ENCODE results near the gene SCFD2. TPM values are rescaled to one million over a fixed set of nuclear protein-coding genes. Genes with fewer than 3 reads are reported as not detected.

SCFD2 gene
- total and polyA plus RNA-seq, 2 donors (not counting 3 experiments of a cell fraction or from before 2014, with no cell fraction given) = 12.3 to 22.8 TPM

GRCh38 chr4:52964561-52965101 is 401.2 kb downstream of the SCFD2 start:
- H3K9ac ChIP-seq (replicated peaks; ENCODE audit: extremely low read depth, insufficient read depth, low read length) = no peak overlapping the region
- no peaks in the 10 kb centered on the region for H3K36me3 ChIP-seq (ENCODE audit: control insufficient read depth in 2 of 2, extremely low read depth in 1 of 2, insufficient read depth in 2 of 2, low read length in 2 of 2)
- BruUV-seq (replicated peaks) = no TSS peak
- H3K9me3 ChIP-seq (replicated peaks; ENCODE audit: control insufficient read depth, insufficient read depth, low read length) = no peaks in the 10 kb centered on the region
- TF ChIP-seq FOS (IDR thresholded peaks at IDR 0.05; ENCODE audit: borderline replicate concordance, insufficient read depth, low read length) = no peak
- no peak for TF ChIP-seq POLR2AphosphoS5 (IDR thresholded peaks at IDR 0.05; ENCODE audit: insufficient read depth, low read depth, low read length)
- no peak for TF ChIP-seq POLR2A (IDR thresholded peaks at IDR 0.05; ENCODE audit: low read depth, low read length)
- no peak for TF ChIP-seq MYC (IDR thresholded peaks at IDR 0.05; ENCODE audit: low read depth, low read length)
- no peak for TF ChIP-seq GATA2 (IDR thresholded peaks at IDR 0.05; ENCODE audit: insufficient read depth, insufficient read length, low read depth, low read length)
- no peak for TF ChIP-seq EZH2 (IDR thresholded peaks at IDR 0.05; ENCODE audit: borderline replicate concordance, low read depth, low read length, severe bottlenecking)
- TF ChIP-seq JUN (IDR thresholded peaks at IDR 0.05; ENCODE audit: borderline replicate concordance, insufficient read depth, insufficient read length, low read depth) = no peak
- TF ChIP-seq, protein P1, sequence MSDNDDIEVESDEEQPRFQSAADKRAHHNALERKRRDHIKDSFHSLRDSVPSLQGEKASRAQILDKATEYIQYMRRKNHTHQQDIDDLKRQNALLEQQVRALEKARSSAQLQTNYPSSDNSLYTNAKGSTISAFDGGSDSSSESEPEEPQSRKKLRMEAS (IDR thresholded peaks at IDR 0.05; ENCODE audit: insufficient read depth, insufficient read length) = no peak
- FAIRE-seq (no peak), DNase-seq (ENCODE audit: low read depth, low spot score) (no peak)
- H3K9me1 ChIP-seq (replicated peaks; ENCODE audit: control insufficient read depth, extremely low read depth, insufficient read depth, low read length) = no peaks in the 10 kb centered on the region
- dilution Hi-C loops (cut with MboI; ENCODE audit: extremely low pct_ligation_motif_present, low sequenced_read_pairs) = no loop called here
- no peak overlapping the region for H3K4me3 ChIP-seq (replicated peaks in 1 of 3; ENCODE audit: insufficient read depth in 1 of 3, low read depth in 1 of 3, low read length in 3 of 3)
- no peak overlapping the region for H2AFZ ChIP-seq (ENCODE audit: low read depth, low read length)
- H3K27me3 ChIP-seq (ENCODE audit: control insufficient read depth in 2 of 2, insufficient read depth in 2 of 2, low read length in 2 of 2) = no peaks in the 10 kb centered on the region
- POLR2A ChIA-PET = no interaction called here
- H3K4me2 ChIP-seq (ENCODE audit: insufficient read depth, low read length) = no peak overlapping the region
- H4K20me1 ChIP-seq (replicated peaks; ENCODE audit: control insufficient read depth, extremely low read depth, insufficient read depth, low read length) = no peaks in the 10 kb centered on the region
- intact Hi-C loops (cut with micrococcal nuclease) = no loop called here
- H3K79me2 ChIP-seq (ENCODE audit: control insufficient read depth, insufficient read depth, low read length) = no peaks in the 10 kb centered on the region
- no peak overlapping the region for H3K27ac ChIP-seq (ENCODE audit: insufficient read depth, low read depth, low read length)
- H3K4me1 ChIP-seq (ENCODE audit: control insufficient read depth, extremely low read depth, insufficient read depth, low read length) = no peaks in the 10 kb centered on the region
- CTCF ChIA-PET = no interaction called here

GRCh38 chr4:52964011-52964410 is 401.9 kb downstream of the SCFD2 start:
- no peak for DNase-seq (ENCODE audit: low read depth, low spot score)
- Histone ChIP-seq H3K9ac (replicated peaks; ENCODE audit: extremely low read depth, insufficient read depth, low read length) (no peak overlapping the region), H3K4me3 (replicated peaks in 1 of 3; ENCODE audit: insufficient read depth in 1 of 3, low read depth in 1 of 3, low read length in 3 of 3) (no peak overlapping the region), H3K79me2 (ENCODE audit: control insufficient read depth, insufficient read depth, low read length) (no peaks in the 10 kb centered on the region), H3K9me1 (replicated peaks; ENCODE audit: control insufficient read depth, extremely low read depth, insufficient read depth, low read length) (no peaks in the 10 kb centered on the region), H3K27ac (ENCODE audit: insufficient read depth, low read depth, low read length) (no peak overlapping the region), H3K4me2 (ENCODE audit: insufficient read depth, low read length) (no peak overlapping the region), H3K9me3 (replicated peaks; ENCODE audit: control insufficient read depth, insufficient read depth, low read length) (no peaks in the 10 kb centered on the region), H3K27me3 (ENCODE audit: control insufficient read depth in 2 of 2, insufficient read depth in 2 of 2, low read length in 2 of 2) (no peaks in the 10 kb centered on the region), H3K36me3 (ENCODE audit: control insufficient read depth in 2 of 2, extremely low read depth in 1 of 2, insufficient read depth in 2 of 2, low read length in 2 of 2) (no peaks in the 10 kb centered on the region), H3K4me1 (ENCODE audit: control insufficient read depth, extremely low read depth, insufficient read depth, low read length) (no peaks in the 10 kb centered on the region), H4K20me1 (replicated peaks; ENCODE audit: control insufficient read depth, extremely low read depth, insufficient read depth, low read length) (no peaks in the 10 kb centered on the region), H2AFZ (ENCODE audit: low read depth, low read length) (no peak overlapping the region)
- dilution Hi-C loops (cut with MboI; ENCODE audit: extremely low pct_ligation_motif_present, low sequenced_read_pairs) (no loop called here), intact Hi-C loops (cut with micrococcal nuclease) (no loop called here)
- CTCF ChIA-PET = no interaction called here
- no peak for TF ChIP-seq POLR2AphosphoS5 (IDR thresholded peaks at IDR 0.05; ENCODE audit: insufficient read depth, low read depth, low read length)
- no peak for TF ChIP-seq EZH2 (IDR thresholded peaks at IDR 0.05; ENCODE audit: borderline replicate concordance, low read depth, low read length, severe bottlenecking)
- no peak for TF ChIP-seq JUN (IDR thresholded peaks at IDR 0.05; ENCODE audit: borderline replicate concordance, insufficient read depth, insufficient read length, low read depth)
- TF ChIP-seq MYC (IDR thresholded peaks at IDR 0.05; ENCODE audit: low read depth, low read length) = no peak
- no TSS peak for BruUV-seq (replicated peaks)
- no peak for FAIRE-seq
- POLR2A ChIA-PET = no interaction called here
